H1 (cell line): ENCODE results near the gene SH3RF3. TPM values are rescaled to one million over a fixed set of nuclear protein-coding genes. Genes with fewer than 3 reads are reported as not detected.

Experiments used
- CTCF ChIA-PET: fragments of 300-600 bp; sonication (Branson Sonifier 250); formaldehyde crosslinking; loops from one replicate; lab custom pipeline; 2021; ENCODE audit not compliant: partially characterized antibody; lab: Charles Lee
- POLR2A ChIA-PET: fragments of 300-600 bp; sonication (Branson Sonifier 250); formaldehyde crosslinking; loops from one replicate; lab custom pipeline; 2021; ENCODE audit warnings: inconsistent platforms; ENCODE audit not compliant: partially characterized antibody; lab: Charles Lee
- DNase-seq, 2 experiments: peaks; one replicate each; pipeline versions ENCODE4 v3.0.0 to v3.0.0-alpha.2; 2010 to 2022; ENCODE audit warnings: low spot score in 2 of 2, low read depth in 1 of 2, mixed read lengths in 1 of 2
- FAIRE-seq: peaks from 2 replicates; lab custom pipeline; 2011; peaks lifted over from hg19 to GRCh38; lab: Jason Lieb, UNC
- H2AFZ ChIP-seq: 2 replicates; pipeline ENCODE4 v1.8.1; 2012; ENCODE audit warnings: low read length, inconsistent platforms
- H2AK5ac ChIP-seq: 2 replicates; pipeline ENCODE4 v1.6.1; 2013; ENCODE audit warnings: low read depth, low read length
- H2BK120ac ChIP-seq: replicated peaks from 2 replicates; pipeline ENCODE3; 2013; ENCODE audit warnings: low read depth, low read length, inconsistent platforms
- H2BK12ac ChIP-seq: 2 replicates; pipeline ENCODE4 v1.6.1; 2013; ENCODE audit warnings: low read depth, low read length
- H2BK15ac ChIP-seq: 2 replicates; pipeline ENCODE4 v1.6.1; 2013; ENCODE audit warnings: low read length
- H2BK20ac ChIP-seq: 2 replicates; pipeline ENCODE4 v1.6.1; 2013; ENCODE audit warnings: low read length
- H2BK5ac ChIP-seq: 2 replicates; pipeline ENCODE4 v1.6.1; 2013; ENCODE audit warnings: low read depth, low read length
- H3K14ac ChIP-seq: 2 replicates; pipeline ENCODE4 v1.6.1; 2013; ENCODE audit warnings: inconsistent platforms; ENCODE audit not compliant: insufficient read length
- H3K18ac ChIP-seq: 2 replicates; pipeline ENCODE4 v1.6.1; 2013; ENCODE audit warnings: low read length; ENCODE audit errors: extremely low read depth
- H3K23ac ChIP-seq: 2 replicates; pipeline ENCODE4 v1.6.1; 2013; ENCODE audit warnings: inconsistent platforms; ENCODE audit not compliant: insufficient read length
- H3K23me2 ChIP-seq: 2 replicates; pipeline ENCODE4 v1.6.1; 2013; ENCODE audit warnings: low read depth, low read length
- H3K27ac ChIP-seq: 2 replicates; pipeline ENCODE4 v1.6.1; 2011; ENCODE audit warnings: low read depth, low read length, inconsistent platforms
- H3K27me3 ChIP-seq, 4 experiments: replicated peaks in 1 of 4; 1 replicate in 1 of 4; 2 replicates in 3 of 4; pipeline versions ENCODE4 v1.6.1 to v1.8.1; 2011 to 2013; ENCODE audit warnings: low read length in 3 of 4, mild to moderate bottlenecking in 3 of 4, inconsistent platforms in 2 of 4, mixed read lengths in 2 of 4, moderate library complexity in 1 of 4; ENCODE audit not compliant: control insufficient read depth in 3 of 4, insufficient read depth in 3 of 4; ENCODE audit errors: extremely low read depth in 1 of 4
- H3K36me3 ChIP-seq, 4 experiments: 2 replicates each; pipeline versions ENCODE4 v1.6.1 to v1.8.1; 2011 to 2013; ENCODE audit warnings: mild to moderate bottlenecking in 4 of 4, low read length in 3 of 4, moderate library complexity in 2 of 4, control low read depth in 1 of 4, inconsistent platforms in 1 of 4; ENCODE audit not compliant: insufficient read depth in 4 of 4, control insufficient read depth in 2 of 4
- H3K4ac ChIP-seq: replicated peaks from 2 replicates; pipeline ENCODE3; 2013; ENCODE audit warnings: low read length, low read depth, mixed read lengths, inconsistent platforms; ENCODE audit not compliant: insufficient read length
- H3K4me1 ChIP-seq, 4 experiments: replicated peaks in 1 of 4; 1 replicate in 1 of 4; 2 replicates in 3 of 4; pipeline versions ENCODE4 v1.6.1 to v1.8.1; 2011 to 2013; ENCODE audit warnings: low read length in 3 of 4, inconsistent platforms in 2 of 4, mixed read lengths in 1 of 4; ENCODE audit not compliant: insufficient read depth in 4 of 4, control insufficient read depth in 3 of 4
- H3K4me2 ChIP-seq, 2 experiments: 2 replicates each; pipeline versions ENCODE4 v1.6.1 to v1.8.1; 2011 to 2013; ENCODE audit warnings: low read depth in 2 of 2, low read length in 2 of 2, control low read depth in 1 of 2, inconsistent platforms in 1 of 2, mild to moderate bottlenecking in 1 of 2; ENCODE audit not compliant: insufficient read depth in 1 of 2
- H3K4me3 ChIP-seq, 4 experiments: fragments of 200-600, 300-600 bp in 1 of 4; sonication (generic), shearing (Covaris generic), sonication (Bioruptor Twin) in 1 of 4; 2 replicates each; pipeline versions ENCODE4 v1.5.1 to v1.8.1; 2011 to 2016; ENCODE audit warnings: low read length in 4 of 4, low read depth in 3 of 4, control low read depth in 2 of 4, inconsistent platforms in 2 of 4, mild to moderate bottlenecking in 2 of 4, mixed read lengths in 1 of 4, moderate library complexity in 1 of 4; ENCODE audit not compliant: insufficient read depth in 2 of 4; ENCODE audit errors: extremely low read depth in 1 of 4
- H3K56ac ChIP-seq: replicated peaks from 2 replicates; pipeline ENCODE3; 2013; ENCODE audit warnings: low read depth, mild to moderate bottlenecking, mixed read lengths, low read length, inconsistent platforms; ENCODE audit not compliant: insufficient read length
- H3K79me1 ChIP-seq: 2 replicates; pipeline ENCODE4 v1.6.1; 2013; ENCODE audit warnings: low read depth, low read length, control low read depth
- H3K79me2 ChIP-seq, 2 experiments: 2 replicates each; pipeline versions ENCODE4 v1.6.1 to v1.8.1; 2012 to 2013; ENCODE audit warnings: low read length in 2 of 2, mild to moderate bottlenecking in 2 of 2, inconsistent platforms in 1 of 2; ENCODE audit not compliant: insufficient read depth in 2 of 2, control insufficient read depth in 1 of 2
- H3K9ac ChIP-seq, 4 experiments: replicated peaks in 1 of 4; 1 replicate in 1 of 4; 2 replicates in 3 of 4; pipeline versions ENCODE4 v1.6.1 to v1.8.1; 2011 to 2013; ENCODE audit warnings: low read depth in 3 of 4, low read length in 3 of 4, control low read depth in 2 of 4, mild to moderate bottlenecking in 2 of 4, moderate library complexity in 2 of 4, inconsistent platforms in 1 of 4; ENCODE audit errors: extremely low read depth in 1 of 4
- H3K9me3 ChIP-seq, 2 experiments: 2 replicates each; pipeline versions ENCODE4 v1.6.1 to v1.8.1; 2012 to 2013; ENCODE audit warnings: mild to moderate bottlenecking in 2 of 2, moderate library complexity in 2 of 2, control low read depth in 1 of 2, inconsistent platforms in 1 of 2, low read depth in 1 of 2, low read length in 1 of 2, mixed read lengths in 1 of 2; ENCODE audit not compliant: insufficient read depth in 2 of 2
- H4K20me1 ChIP-seq, 2 experiments: replicated peaks in 1 of 2; 2 replicates each; pipeline versions ENCODE3 to v1.8.1; 2011 to 2013; ENCODE audit warnings: inconsistent platforms in 2 of 2, low read length in 2 of 2, mild to moderate bottlenecking in 1 of 2; ENCODE audit not compliant: insufficient read depth in 2 of 2, control insufficient read depth in 1 of 2
- H4K5ac ChIP-seq: 2 replicates; pipeline ENCODE4 v1.6.1; 2013; ENCODE audit warnings: low read length, low read depth, mixed read lengths, inconsistent platforms; ENCODE audit not compliant: insufficient read length
- H4K8ac ChIP-seq: 2 replicates; pipeline ENCODE4 v1.8.0; 2013; ENCODE audit warnings: mild to moderate bottlenecking, moderate library complexity, low read length, inconsistent platforms; ENCODE audit not compliant: insufficient read depth; ENCODE audit errors: extremely low read depth
- H4K91ac ChIP-seq: replicated peaks from 2 replicates; pipeline ENCODE3; 2013; ENCODE audit warnings: low read length, mixed read lengths, inconsistent platforms; ENCODE audit not compliant: insufficient read length
- ATF2 ChIP-seq: IDR thresholded peaks from 2 replicates; pipeline ENCODE4 v1.6.1; 2012; ENCODE audit warnings: low read length, inconsistent platforms
- CHD2 ChIP-seq: IDR thresholded peaks from 2 replicates; pipeline ENCODE4 v1.6.1; 2012; ENCODE audit warnings: low read length, improper control_type of control experiment
- E2F6 ChIP-seq: IDR thresholded peaks from 2 replicates; pipeline ENCODE4 v1.6.1; 2012; ENCODE audit warnings: inconsistent platforms
- KDM4A ChIP-seq: IDR thresholded peaks from one replicate; pipeline ENCODE4 v1.7.1; 2012; ENCODE audit warnings: low read depth, mild to moderate bottlenecking, moderate library complexity, low read length, inconsistent platforms; ENCODE audit not compliant: severe bottlenecking
- SP2 ChIP-seq: IDR thresholded peaks from 2 replicates; pipeline ENCODE4 v1.6.1; 2012; ENCODE audit warnings: mild to moderate bottlenecking, low read length, inconsistent platforms
- WGBS, 2 experiments: shearing (Covaris generic) in 1 of 2; methylation state at CpG; one replicate each; pipeline versions ENCODE4 v1.1.6 to v1.1.7; 2013 to 2015; ENCODE audit warnings: low lambda C conversion rate in 2 of 2, mixed read lengths in 2 of 2, inconsistent platforms in 1 of 2, low coverage in 1 of 2, missing lambda C conversion rate in 1 of 2; ENCODE audit not compliant: insufficient replicate concordance in 2 of 2, insufficient coverage in 1 of 2, insufficient read length in 1 of 2; ENCODE audit errors: extremely low coverage in 1 of 2, missing lambda C conversion rate in 1 of 2; 5-methylcytosine and 5-hydroxymethylcytosine counted together
- polyA plus RNA-seq, 7 experiments: library from polyadenylated mRNA; depleted of rRNA in 3 of 7; stranded (reverse) in 5 of 7; unstranded in 2 of 7; fragments of >200 nt in 5 of 7; fragments of 200-250 nt in 2 of 7; gene quantifications; 1 replicate in 5 of 7; 2 replicates in 1 of 7; 4 replicates in 1 of 7; pipeline versions ENCODE4 v1.2.1 to v1.2.3, GENCODE V29; 2011 to 2013; ENCODE audit warnings: missing spikeins in 2 of 7, mixed read lengths in 2 of 7
- total RNA-seq: library from RNA; stranded (reverse); fragmentation: NEBNext Ultra II Directional; extraction: Animal tissue kit (Norgen Biotek cat#: 25700); gene quantifications from 2 replicates; pipeline ENCODE4 v1.2.1, GENCODE V29; 2021

SH3RF3 gene
- total and polyA plus RNA-seq, 2 of the 8 experiments (the other 6 are each of a cell fraction or from before 2014, with no cell fraction given), result 0.11 to 0.65 TPM

GRCh38 chr2:109381327-109381820 is 252.4 kb downstream of the SH3RF3 start:
- ChIA-PET POLR2A (interaction anchor here (1.4 kb wide), 1 partner anchor 34 kb away, joined by 3 read pairs; no protein-coding TSS in a partner anchor), CTCF (interaction anchor here (0.6 to 0.9 kb wide), 2 partner anchors 761 to 1099 kb away, joined by 3 to 4 read pairs; no protein-coding TSS in a partner anchor)
- no peak overlapping the region for H3K9ac ChIP-seq
- no peak overlapping the region for H4K5ac ChIP-seq
- no peak overlapping the region for H2BK5ac ChIP-seq
- no peak overlapping the region for H3K4me2 ChIP-seq
- H2BK20ac ChIP-seq, result no peak overlapping the region
- no peaks in the 10 kb centered on the region for H3K79me2 ChIP-seq
- H3K18ac ChIP-seq, result no peak overlapping the region
- H3K4me1 ChIP-seq, result peaks cover 0 to 12% (median 9%) of the 10 kb centered on the region in 4 experiments
- H3K56ac ChIP-seq, result no peak overlapping the region
- H3K14ac ChIP-seq, result no peak overlapping the region
- H2AFZ ChIP-seq, result no peak overlapping the region
- no peaks in the 10 kb centered on the region for H3K36me3 ChIP-seq
- no peak overlapping the region for H3K4ac ChIP-seq
- no peaks in the 10 kb centered on the region for H3K79me1 ChIP-seq
- H3K27ac ChIP-seq, result no peak overlapping the region
- H3K23me2 ChIP-seq, result no peaks in the 10 kb centered on the region
- peak in 1 of 2 experiments; percentile 13 for DNase-seq
- H4K8ac ChIP-seq, result no peak overlapping the region
- no peak overlapping the region for H3K4me3 ChIP-seq
- H2BK120ac ChIP-seq, result no peak overlapping the region
- H2AK5ac ChIP-seq, result no peak overlapping the region
- peak overlapping the region; percentile 48 for H4K91ac ChIP-seq
- H3K27me3 ChIP-seq, result no peaks in the 10 kb centered on the region; a peak in 1 of 7 replicates
- no peaks in the 10 kb centered on the region for H4K20me1 ChIP-seq
- no peaks in the 10 kb centered on the region for H3K9me3 ChIP-seq
- H2BK12ac ChIP-seq, result no peak overlapping the region
- WGBS, 2 experiments, result 94% methylated on average over 13 of the region's 13 CpGs; no CpG with 5 or more reads in 1 of the 2 experiments
- H3K23ac ChIP-seq, result no peak overlapping the region
- H2BK15ac ChIP-seq, result no peak overlapping the region
- FAIRE-seq, result no peak
- TF ChIP-seq SP2 (no peak), KDM4A (no peak), E2F6 (no peak), CHD2 (no peak), ATF2 (no peak)
